ENCODE data around the gene HMX1.

Gene HMX1

DNA sequence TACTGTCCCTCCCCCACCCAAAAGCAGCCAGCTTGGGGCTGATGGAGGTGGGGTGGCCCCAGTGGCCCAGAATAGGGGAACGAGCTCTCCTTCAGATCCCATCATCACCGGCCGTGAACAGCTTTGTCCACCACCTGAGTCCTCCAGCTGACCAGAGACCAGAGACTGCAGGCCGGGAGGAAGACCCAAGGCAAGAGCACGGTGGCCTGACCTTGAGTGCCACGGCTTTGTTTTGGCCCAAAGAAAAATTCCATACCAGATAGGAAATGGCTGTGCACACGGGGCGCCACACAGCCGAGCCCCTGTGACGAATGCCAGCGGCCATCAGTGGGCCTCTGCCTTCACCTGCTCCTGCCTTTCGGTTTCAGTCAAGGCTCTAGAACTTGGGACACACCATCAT is 5.2 kb downstream of the HMX1 start:
- no peak for TF ChIP-seq CTCF (IDR thresholded peaks at IDR 0.05; ENCODE audit: low read depth, low read length, missing control alignments)
- peaks cover 95% of the 10 kb centered on the region for H3K27me3 ChIP-seq (replicated peaks)
- no peak overlapping the region for H3K27ac ChIP-seq
- H3K36me3 ChIP-seq (replicated peaks) = no peaks in the 10 kb centered on the region
- in situ Hi-C loops (cut with HindIII; ENCODE audit: low pct_ligation_motif_present, low sequenced_read_pairs) = no loop called here
- H3K4me3 ChIP-seq (ENCODE audit: low read depth, low read length) = no peak overlapping the region
- DNase-seq = no peak

GRCh38 chr4:8865681-8866310 is 5.8 kb downstream of the HMX1 start:
- Histone ChIP-seq H3K4me3 (ENCODE audit: low read depth, low read length) (no peak overlapping the region), H3K36me3 (replicated peaks) (no peaks in the 10 kb centered on the region), H3K27me3 (replicated peaks) (peaks cover 95% of the 10 kb centered on the region), H3K27ac (no peak overlapping the region)
- in situ Hi-C loops (cut with HindIII; ENCODE audit: low pct_ligation_motif_present, low sequenced_read_pairs) = no loop called here
- no peak for TF ChIP-seq CTCF (IDR thresholded peaks at IDR 0.05; ENCODE audit: low read depth, low read length, missing control alignments)
- DNase-seq = no peak

DNA sequence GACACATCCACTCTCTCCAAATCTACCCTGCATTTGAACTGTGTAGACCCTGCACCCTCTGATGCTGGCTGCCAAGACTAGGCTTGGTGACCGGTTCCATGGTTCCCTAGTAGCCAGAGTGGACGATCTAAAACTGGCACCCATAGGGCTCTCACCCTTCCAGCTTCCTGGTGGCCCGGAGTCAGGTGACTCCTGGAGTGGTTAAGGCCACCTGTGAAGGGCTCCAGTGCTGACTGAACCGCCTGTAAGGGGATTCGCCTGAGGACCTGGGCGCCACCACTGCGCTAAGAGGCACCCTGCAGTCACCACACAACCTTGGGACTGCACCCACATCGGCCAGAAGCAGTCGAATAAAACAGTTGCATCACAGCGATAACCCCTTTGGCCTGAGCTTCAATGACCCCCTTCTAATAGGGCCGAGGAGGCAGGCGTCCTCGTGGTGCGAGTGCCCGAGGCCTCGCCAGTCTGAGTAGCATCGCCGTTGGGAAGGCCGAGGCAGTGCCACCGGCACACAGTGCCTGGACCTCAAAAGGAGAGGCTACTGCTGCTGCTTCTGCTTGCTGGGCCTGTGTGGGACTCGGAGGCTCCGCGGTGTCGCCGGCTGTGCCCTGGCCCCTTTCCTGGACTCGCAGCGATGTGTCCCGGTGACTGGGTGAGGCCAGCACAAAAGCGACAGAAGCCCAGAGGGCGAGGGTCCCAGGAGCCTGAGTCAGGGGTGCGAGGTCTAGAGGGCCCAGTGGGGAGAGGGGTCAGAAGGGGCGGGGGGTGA is 6.5 kb downstream of the HMX1 start:
- Histone ChIP-seq H3K27me3 (replicated peaks) (peaks cover 97% of the 10 kb centered on the region), H3K27ac (no peak overlapping the region), H3K36me3 (replicated peaks) (no peaks in the 10 kb centered on the region), H3K4me3 (ENCODE audit: low read depth, low read length) (no peak overlapping the region)
- DNase-seq = no peak
- in situ Hi-C loops (cut with HindIII; ENCODE audit: low pct_ligation_motif_present, low sequenced_read_pairs) = no loop called here
- TF ChIP-seq CTCF (IDR thresholded peaks at IDR 0.05; ENCODE audit: low read depth, low read length, missing control alignments) = no peak

- Histone ChIP-seq H3K27ac (no peak overlapping the region), H3K36me3 (replicated peaks) (no peaks in the 10 kb centered on the region), H3K4me3 (ENCODE audit: low read depth, low read length) (no peak overlapping the region), H3K27me3 (replicated peaks) (peaks cover 97% of the 10 kb centered on the region)
- in situ Hi-C loops (cut with HindIII; ENCODE audit: low pct_ligation_motif_present, low sequenced_read_pairs) = no loop called here
- no peak for DNase-seq
- TF ChIP-seq CTCF (IDR thresholded peaks at IDR 0.05; ENCODE audit: low read depth, low read length, missing control alignments) = no peak
Observed at GRCh38 chr4:8863686-8864682, 7.7 kb downstream of the HMX1 start.

- TF ChIP-seq CTCF (IDR thresholded peaks at IDR 0.05; ENCODE audit: low read depth, low read length, missing control alignments) = no peak
- Histone ChIP-seq H3K4me3 (ENCODE audit: low read depth, low read length) (no peak overlapping the region), H3K27ac (no peak overlapping the region), H3K27me3 (replicated peaks) (peaks cover 97% of the 10 kb centered on the region), H3K36me3 (replicated peaks) (no peaks in the 10 kb centered on the region)
- DNase-seq = no peak
- in situ Hi-C loops (cut with HindIII; ENCODE audit: low pct_ligation_motif_present, low sequenced_read_pairs) = no loop called here
Observed at GRCh38 chr4:8862800-8863685, 8.6 kb downstream of the HMX1 start.

All from brain microvascular endothelial cell (primary cell).